NCI-H510A treated with DMSO at 0.1 percent for 48 hours (cell line): ENCODE results near the gene MYZAP.
A peak's percentile ranks its signal among the peaks of the same experiment; 100 is the strongest.

Source experiments
- DNase-seq: peaks from one replicate; lab custom pipeline; 2025; lab: John Stamatoyannopoulos, UW

Gene MYZAP

GRCh38 chr15:57591822-57592367 lies at the start of gene MYZAP:
Gene MYZAP, plus strand, starts transcription at chr15:57591904. Its CDS starts 131 bp downstream, at chr15:57592035.
- DNase-seq: no peak

GRCh38 chr15:57542505-57542817 lies 49.2 kb upstream of the MYZAP start:
- no peak for DNase-seq

GRCh38 chr15:57544848-57545480 lies 46.7 kb upstream of the MYZAP start:
- peak; percentile 10 for DNase-seq

- DNase-seq: peak; percentile 20
These were observed 45.7 kb upstream of the MYZAP start for GRCh38 chr15:57545995-57546394.

GRCh38 chr15:57547243-57547755 lies 44.4 kb upstream of the MYZAP start:
- no peak for DNase-seq

- DNase-seq: no peak
These were observed 43.4 kb upstream of the MYZAP start for GRCh38 chr15:57548351-57548750.

GRCh38 chr15:57548835-57549234 lies 42.9 kb upstream of the MYZAP start:
- no peak for DNase-seq

GRCh38 chr15:57549935-57550334 lies 41.8 kb upstream of the MYZAP start:
- DNase-seq: no peak

- DNase-seq: no peak
These were observed 41.1 kb upstream of the MYZAP start for GRCh38 chr15:57550640-57551039.

- no peak for DNase-seq
These were observed 39.7 kb upstream of the MYZAP start for GRCh38 chr15:57551715-57552677.

GRCh38 chr15:57552678-57553334 lies 38.9 kb upstream of the MYZAP start:
- no peak for DNase-seq

- DNase-seq: peak; percentile 37
These were observed 38.2 kb upstream of the MYZAP start for GRCh38 chr15:57553526-57553925.

- DNase-seq: peak; percentile 88
These were observed 37.5 kb upstream of the MYZAP start for GRCh38 chr15:57554063-57554811.

- DNase-seq: peak; percentile 46
These were observed 36.9 kb upstream of the MYZAP start for GRCh38 chr15:57554812-57555179.

- DNase-seq: peak; percentile 72
These were observed 36.4 kb upstream of the MYZAP start for GRCh38 chr15:57555270-57555669.

- peak; percentile 40 for DNase-seq
These were observed 35.7 kb upstream of the MYZAP start for GRCh38 chr15:57556040-57556439.

GRCh38 chr15:57557267-57557666 lies 34.4 kb upstream of the MYZAP start:
- no peak for DNase-seq

GRCh38 chr15:57557810-57558209 lies 33.9 kb upstream of the MYZAP start:
- no peak for DNase-seq

GRCh38 chr15:57559875-57560274 lies 31.8 kb upstream of the MYZAP start:
- peak; percentile 33 for DNase-seq

GRCh38 chr15:57561041-57561711 lies 30.5 kb upstream of the MYZAP start:
- DNase-seq: peak; percentile 60

- DNase-seq: no peak
These were observed 29.4 kb upstream of the MYZAP start for GRCh38 chr15:57562196-57562769.
